ENCODE measurements around the gene PRF1.

Gene PRF1

GRCh38 chr10:70575874-70576802 lies 26.4 kb downstream of the PRF1 start:
- H3K36me3 ChIP-seq (ENCODE audit: control insufficient read depth, insufficient read depth, low read length) = no peaks in the 10 kb centered on the region
- no peak overlapping the region; the same call in 1 of the 2 replicates for H3K4me3 ChIP-seq (replicated peaks; ENCODE audit: low read depth, low read length)
- peak; percentile 74 for DNase-seq (ENCODE audit: extremely low read depth, insufficient read length)
- H3K27me3 ChIP-seq (replicated peaks; ENCODE audit: control insufficient read depth, insufficient read depth, low read length) = no peaks in the 10 kb centered on the region
- no peak for TF ChIP-seq CTCF (IDR thresholded peaks at IDR 0.05; ENCODE audit: insufficient read depth, low read length, poor library complexity, severe bottlenecking)

GRCh38 chr10:70575486-70575873 lies 27.1 kb downstream of the PRF1 start:
- TF ChIP-seq CTCF (IDR thresholded peaks at IDR 0.05; ENCODE audit: insufficient read depth, low read length, poor library complexity, severe bottlenecking) = no peak
- H3K27me3 ChIP-seq (replicated peaks; ENCODE audit: control insufficient read depth, insufficient read depth, low read length) = no peaks in the 10 kb centered on the region
- DNase-seq (ENCODE audit: extremely low read depth, insufficient read length) = peak; percentile 34
- no peak overlapping the region for H3K4me3 ChIP-seq (replicated peaks; ENCODE audit: low read depth, low read length)
- no peaks in the 10 kb centered on the region for H3K36me3 ChIP-seq (ENCODE audit: control insufficient read depth, insufficient read depth, low read length)

- no peaks in the 10 kb centered on the region for H3K27me3 ChIP-seq (replicated peaks; ENCODE audit: control insufficient read depth, insufficient read depth, low read length)
Measured at GRCh38 chr10:70573599-70574506, 28.7 kb downstream of the PRF1 start.

GRCh38 chr10:70571636-70572439 lies 30.7 kb downstream of the PRF1 start:
- Histone ChIP-seq H3K36me3 (ENCODE audit: control insufficient read depth, insufficient read depth, low read length) (no peaks in the 10 kb centered on the region; the same call in 1 of the 2 replicates), H3K4me3 (replicated peaks; ENCODE audit: low read depth, low read length) (no peak overlapping the region), H3K27me3 (replicated peaks; ENCODE audit: control insufficient read depth, insufficient read depth, low read length) (no peaks in the 10 kb centered on the region)
- no peak for TF ChIP-seq CTCF (IDR thresholded peaks at IDR 0.05; ENCODE audit: insufficient read depth, low read length, poor library complexity, severe bottlenecking)
- no peak for DNase-seq (ENCODE audit: extremely low read depth, insufficient read length)

More at GRCh38 chr10:70573599-70574506, 28.7 kb downstream of the PRF1 start:
- no peak for TF ChIP-seq CTCF (IDR thresholded peaks at IDR 0.05; ENCODE audit: insufficient read depth, low read length, poor library complexity, severe bottlenecking)
- no peak overlapping the region for H3K4me3 ChIP-seq (replicated peaks; ENCODE audit: low read depth, low read length)
- H3K36me3 ChIP-seq (ENCODE audit: control insufficient read depth, insufficient read depth, low read length) = no peaks in the 10 kb centered on the region
- DNase-seq (ENCODE audit: extremely low read depth, insufficient read length) = no peak

GRCh38 chr10:70571236-70571635 lies 31.3 kb downstream of the PRF1 start:
- Histone ChIP-seq H3K4me3 (replicated peaks; ENCODE audit: low read depth, low read length) (no peak overlapping the region), H3K36me3 (ENCODE audit: control insufficient read depth, insufficient read depth, low read length) (no peaks in the 10 kb centered on the region; the same call in 1 of the 2 replicates), H3K27me3 (replicated peaks; ENCODE audit: control insufficient read depth, insufficient read depth, low read length) (no peaks in the 10 kb centered on the region)
- no peak for TF ChIP-seq CTCF (IDR thresholded peaks at IDR 0.05; ENCODE audit: insufficient read depth, low read length, poor library complexity, severe bottlenecking)
- DNase-seq (ENCODE audit: extremely low read depth, insufficient read length) = no peak

All from GM06990 (cell line).